ENCODE results near the gene GABBR2. TPM values are rescaled to one million over a fixed set of nuclear protein-coding genes. Genes with fewer than 3 reads are reported as not detected.
A peak's percentile ranks its signal among the peaks of the same experiment; 100 is the strongest.

GABBR2 gene
- total RNA-seq, 1 experiment from 2014 or later = 0.23 TPM

GRCh38 chr9:98702835-98703380 is 5.8 kb downstream of the GABBR2 start:
- intact Hi-C loops (cut with micrococcal nuclease; ENCODE audit: unreplicated experiment) = no loop called here
- H3K27me3 Mint-ChIP-seq (ENCODE audit: insufficient read depth, unreplicated experiment) = peaks cover 2% of the 10 kb centered on the region

DNA sequence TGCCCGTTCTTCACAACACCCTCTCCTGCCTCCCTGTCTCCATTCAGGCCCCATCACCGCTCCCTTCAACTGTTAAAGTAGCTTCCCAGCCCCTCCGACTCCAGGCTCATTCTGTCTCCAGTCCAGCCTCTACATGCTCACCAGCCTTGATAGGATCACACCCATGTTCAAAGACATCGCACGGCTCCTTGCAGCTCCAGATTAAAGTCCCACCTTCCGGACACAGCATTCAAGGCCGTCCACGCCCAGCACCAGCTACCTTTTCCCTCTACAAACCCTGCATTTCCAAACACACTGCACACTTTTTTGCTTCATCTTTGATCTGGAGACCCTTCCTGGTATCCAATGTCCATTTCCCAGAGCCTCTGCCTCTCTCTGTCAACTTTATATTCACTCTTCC is 6.4 kb downstream of the GABBR2 start:
- intact Hi-C loops (cut with micrococcal nuclease; ENCODE audit: unreplicated experiment) = no loop called here
- Mint-ChIP-seq H3K4me1 (ENCODE audit: low read depth, unreplicated experiment) (no peaks in the 10 kb centered on the region), H3K27me3 (ENCODE audit: insufficient read depth, unreplicated experiment) (peaks cover 2% of the 10 kb centered on the region), H3K36me3 (ENCODE audit: insufficient read depth, unreplicated experiment) (no peaks in the 10 kb centered on the region), H3K4me3 (ENCODE audit: unreplicated experiment) (no peak overlapping the region), H3K27ac (ENCODE audit: unreplicated experiment) (peak overlapping the region; percentile 9), H3K9me3 (ENCODE audit: unreplicated experiment) (no peaks in the 10 kb centered on the region)
- POLR2A ChIA-PET = no interaction called here
- Histone ChIP-seq H3K27me3 (replicated peaks; ENCODE audit: control insufficient read depth, insufficient read depth, low read length) (no peaks in the 10 kb centered on the region), H3K4me1 (no peaks in the 10 kb centered on the region), H3K4me3 (ENCODE audit: low read depth, low read length) (no peak overlapping the region), H3K9me3 (no peaks in the 10 kb centered on the region), H3K36me3 (ENCODE audit: control insufficient read depth, insufficient read depth, low read length) (no peaks in the 10 kb centered on the region)
- CTCF ChIA-PET = no interaction called here
- no peak for DNase-seq
- TF ChIP-seq, protein P1, sequence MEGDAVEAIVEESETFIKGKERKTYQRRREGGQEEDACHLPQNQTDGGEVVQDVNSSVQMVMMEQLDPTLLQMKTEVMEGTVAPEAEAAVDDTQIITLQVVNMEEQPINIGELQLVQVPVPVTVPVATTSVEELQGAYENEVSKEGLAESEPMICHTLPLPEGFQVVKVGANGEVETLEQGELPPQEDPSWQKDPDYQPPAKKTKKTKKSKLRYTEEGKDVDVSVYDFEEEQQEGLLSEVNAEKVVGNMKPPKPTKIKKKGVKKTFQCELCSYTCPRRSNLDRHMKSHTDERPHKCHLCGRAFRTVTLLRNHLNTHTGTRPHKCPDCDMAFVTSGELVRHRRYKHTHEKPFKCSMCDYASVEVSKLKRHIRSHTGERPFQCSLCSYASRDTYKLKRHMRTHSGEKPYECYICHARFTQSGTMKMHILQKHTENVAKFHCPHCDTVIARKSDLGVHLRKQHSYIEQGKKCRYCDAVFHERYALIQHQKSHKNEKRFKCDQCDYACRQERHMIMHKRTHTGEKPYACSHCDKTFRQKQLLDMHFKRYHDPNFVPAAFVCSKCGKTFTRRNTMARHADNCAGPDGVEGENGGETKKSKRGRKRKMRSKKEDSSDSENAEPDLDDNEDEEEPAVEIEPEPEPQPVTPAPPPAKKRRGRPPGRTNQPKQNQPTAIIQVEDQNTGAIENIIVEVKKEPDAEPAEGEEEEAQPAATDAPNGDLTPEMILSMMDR (IDR thresholded peaks at IDR 0.05; ENCODE audit: insufficient read depth in 1 of 2, low read depth in 1 of 2, low read length in 1 of 2, severe bottlenecking in 1 of 2, unreplicated experiment in 1 of 2) = no peak
- BruUV-seq (replicated peaks) = no TSS peak

More at GRCh38 chr9:98702835-98703380, 5.8 kb downstream of the GABBR2 start:
- TF ChIP-seq, protein P1 (IDR thresholded peaks at IDR 0.05; ENCODE audit: insufficient read depth in 1 of 2, low read depth in 1 of 2, low read length in 1 of 2, severe bottlenecking in 1 of 2, unreplicated experiment in 1 of 2) = no peak
- H3K9me3 Mint-ChIP-seq (ENCODE audit: unreplicated experiment) = no peaks in the 10 kb centered on the region
- Histone ChIP-seq H3K36me3 (ENCODE audit: control insufficient read depth, insufficient read depth, low read length) (no peaks in the 10 kb centered on the region), H3K4me1 (no peaks in the 10 kb centered on the region), H3K9me3 (no peaks in the 10 kb centered on the region), H3K27me3 (replicated peaks; ENCODE audit: control insufficient read depth, insufficient read depth, low read length) (no peaks in the 10 kb centered on the region), H3K4me3 (ENCODE audit: low read depth, low read length) (no peak overlapping the region)
- ChIA-PET CTCF (no interaction called here), POLR2A (no interaction called here)
- H3K27ac Mint-ChIP-seq (ENCODE audit: unreplicated experiment) = peak overlapping the region; percentile 9
- no peaks in the 10 kb centered on the region for H3K4me1 Mint-ChIP-seq (ENCODE audit: low read depth, unreplicated experiment)
- BruUV-seq (replicated peaks) = no TSS peak
- H3K4me3 Mint-ChIP-seq (ENCODE audit: unreplicated experiment) = no peak overlapping the region
- DNase-seq = no peak
- no peaks in the 10 kb centered on the region for H3K36me3 Mint-ChIP-seq (ENCODE audit: insufficient read depth, unreplicated experiment)

DNA sequence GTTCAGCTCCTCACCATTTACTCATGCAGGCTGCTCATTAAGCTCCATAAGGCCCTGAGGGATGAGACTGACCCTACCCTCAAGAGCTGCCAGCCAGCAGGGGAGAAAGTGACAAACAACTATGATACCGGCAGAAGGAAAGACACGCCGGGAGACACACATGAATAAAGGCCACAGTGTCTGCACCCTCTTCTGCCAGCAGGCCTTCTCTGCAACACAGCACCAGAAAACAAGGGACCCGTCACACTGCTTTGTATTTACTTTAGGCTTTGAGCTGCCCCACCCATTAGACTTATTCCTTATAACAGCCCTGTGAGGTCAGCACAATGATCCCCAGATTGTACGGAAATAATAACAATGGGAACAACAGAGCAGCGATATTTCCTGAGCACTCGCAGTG is 7.2 kb downstream of the GABBR2 start:
- intact Hi-C loops (cut with micrococcal nuclease; ENCODE audit: unreplicated experiment) = no loop called here
- Mint-ChIP-seq H3K9me3 (ENCODE audit: unreplicated experiment) (no peaks in the 10 kb centered on the region), H3K27ac (ENCODE audit: unreplicated experiment) (no peak overlapping the region), H3K4me3 (ENCODE audit: unreplicated experiment) (no peak overlapping the region), H3K27me3 (ENCODE audit: insufficient read depth, unreplicated experiment) (peaks cover 5% of the 10 kb centered on the region), H3K4me1 (ENCODE audit: low read depth, unreplicated experiment) (no peaks in the 10 kb centered on the region), H3K36me3 (ENCODE audit: insufficient read depth, unreplicated experiment) (no peaks in the 10 kb centered on the region)
- no peaks in the 10 kb centered on the region for H3K27me3 ChIP-seq (replicated peaks; ENCODE audit: control insufficient read depth, insufficient read depth, low read length)
- TF ChIP-seq, protein P1 (IDR thresholded peaks at IDR 0.05; ENCODE audit: insufficient read depth in 1 of 2, low read depth in 1 of 2, low read length in 1 of 2, severe bottlenecking in 1 of 2, unreplicated experiment in 1 of 2) = no peak
- ChIA-PET POLR2A (no interaction called here), CTCF (no interaction called here)
- BruUV-seq (replicated peaks) = no TSS peak
- no peaks in the 10 kb centered on the region for H3K4me1 ChIP-seq
- H3K36me3 ChIP-seq (ENCODE audit: control insufficient read depth, insufficient read depth, low read length) = no peaks in the 10 kb centered on the region
- H3K4me3 ChIP-seq (ENCODE audit: low read depth, low read length) = no peak overlapping the region
- DNase-seq = no peak
- no peaks in the 10 kb centered on the region for H3K9me3 ChIP-seq

All from Caco-2 (cell line).